ENCODE measurements around the gene SLC20A1.
A peak's percentile ranks its signal among the peaks of the same experiment; 100 is the strongest.
"Not testable (repeated sequence)": the region's sequence is repeated elsewhere in the genome, so short reads cannot be mapped to it uniquely, and the experiment has no call there.

The SLC20A1 gene

DNA sequence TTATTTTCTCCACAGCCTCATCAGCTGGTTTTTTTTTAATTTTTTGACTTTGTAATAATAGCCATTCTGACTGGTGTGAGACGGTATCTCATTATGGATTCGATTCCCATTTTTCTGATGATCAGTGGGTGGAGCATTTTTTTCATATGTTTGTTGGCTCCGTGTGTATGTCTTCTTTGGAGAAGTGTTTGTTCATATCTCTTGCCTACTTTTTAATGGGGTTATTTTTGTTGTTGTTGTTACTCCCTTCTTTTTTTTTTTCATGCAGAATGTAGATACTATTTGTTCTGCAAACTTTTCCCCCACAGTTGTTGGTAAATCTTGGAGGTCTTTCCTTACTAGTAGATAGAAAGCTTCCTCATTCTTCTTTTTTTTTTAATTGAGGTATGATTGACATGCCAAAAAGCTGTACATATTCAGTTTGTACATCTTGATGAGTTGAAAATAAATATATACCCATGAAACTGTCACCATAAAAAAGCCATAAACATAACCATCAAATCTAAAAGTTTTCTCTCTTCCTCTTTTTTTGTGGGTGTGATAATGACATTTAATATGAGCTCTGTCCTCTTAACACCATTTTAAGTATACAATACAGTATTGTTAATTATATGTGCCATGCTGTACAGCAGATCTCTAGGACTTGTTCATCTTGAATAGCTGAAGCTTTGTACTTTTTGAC lies 53.2 kb downstream of the SLC20A1 start:
- Mint-ChIP-seq H3K27ac (no peak overlapping the region), H3K9me3 (no peaks in the 10 kb centered on the region), H3K36me3 (no peaks in the 10 kb centered on the region), H3K27me3 (no peaks in the 10 kb centered on the region), H3K4me1 (no peaks in the 10 kb centered on the region), H3K4me3 (no peak overlapping the region)

DNA sequence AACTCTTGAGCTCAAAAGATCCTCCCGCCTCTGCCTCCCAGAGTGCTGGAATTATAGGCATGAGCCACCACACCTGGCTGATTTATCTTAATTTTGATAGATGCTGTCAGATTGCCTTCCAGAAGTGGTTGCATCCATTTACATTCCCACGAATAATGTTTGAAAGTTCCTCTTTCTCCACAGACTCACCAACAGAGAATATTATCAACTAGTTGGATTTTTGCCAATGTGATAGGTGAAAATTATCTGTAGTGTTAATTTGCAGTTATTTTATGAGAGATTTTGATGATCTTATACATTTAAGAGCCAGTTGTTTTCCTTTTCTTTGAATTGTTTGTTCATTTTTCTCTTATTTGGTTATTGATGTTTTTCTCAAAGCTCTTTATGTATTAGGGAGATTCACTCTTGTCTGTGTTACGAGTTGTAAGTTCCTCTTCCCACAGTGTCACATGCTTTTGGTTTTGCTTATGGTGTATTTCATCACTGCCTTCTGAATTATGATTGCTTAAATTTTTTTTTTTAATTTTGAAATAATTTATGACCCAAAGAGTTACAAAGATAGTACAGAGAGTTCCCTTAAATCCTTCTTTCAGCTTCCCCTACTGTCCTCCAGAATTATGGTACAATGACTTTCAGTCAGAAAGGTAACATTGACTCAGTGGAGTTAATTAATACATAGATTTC lies 54.4 kb downstream of the SLC20A1 start:
- no peaks in the 10 kb centered on the region for H3K36me3 Mint-ChIP-seq
- no peak overlapping the region for H3K4me3 Mint-ChIP-seq
- no peaks in the 10 kb centered on the region for H3K9me3 Mint-ChIP-seq
- no peaks in the 10 kb centered on the region for H3K4me1 Mint-ChIP-seq
- H3K27me3 Mint-ChIP-seq: peaks cover 2% of the 10 kb centered on the region
- H3K27ac Mint-ChIP-seq: no peak overlapping the region

DNA sequence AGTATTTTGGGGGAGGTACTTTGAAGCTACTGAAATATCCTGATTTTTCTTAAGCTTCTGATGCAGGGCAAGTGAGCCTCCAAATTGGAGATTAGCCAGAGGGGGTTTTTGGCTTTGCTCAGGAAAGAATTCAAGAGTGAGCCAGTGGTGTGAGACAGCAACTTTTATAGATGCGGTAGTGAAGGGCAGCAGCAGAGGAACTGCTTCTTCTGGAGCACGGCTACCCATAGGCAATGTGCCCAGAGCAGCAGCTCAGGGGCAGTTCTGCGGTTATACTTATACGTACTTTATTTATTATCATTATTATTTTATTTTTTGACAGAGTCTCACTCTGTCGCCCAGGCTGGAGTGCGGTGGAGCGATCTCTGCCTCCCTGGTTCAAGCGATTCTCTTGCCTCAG lies 55.3 kb downstream of the SLC20A1 start:
- no peaks in the 10 kb centered on the region for H3K36me3 Mint-ChIP-seq
- no peak overlapping the region for H3K4me3 Mint-ChIP-seq
- peaks cover 4% of the 10 kb centered on the region for H3K4me1 Mint-ChIP-seq
- peaks cover 2% of the 10 kb centered on the region for H3K27me3 Mint-ChIP-seq
- H3K27ac Mint-ChIP-seq: no peak overlapping the region
- H3K9me3 Mint-ChIP-seq: no peaks in the 10 kb centered on the region

DNA sequence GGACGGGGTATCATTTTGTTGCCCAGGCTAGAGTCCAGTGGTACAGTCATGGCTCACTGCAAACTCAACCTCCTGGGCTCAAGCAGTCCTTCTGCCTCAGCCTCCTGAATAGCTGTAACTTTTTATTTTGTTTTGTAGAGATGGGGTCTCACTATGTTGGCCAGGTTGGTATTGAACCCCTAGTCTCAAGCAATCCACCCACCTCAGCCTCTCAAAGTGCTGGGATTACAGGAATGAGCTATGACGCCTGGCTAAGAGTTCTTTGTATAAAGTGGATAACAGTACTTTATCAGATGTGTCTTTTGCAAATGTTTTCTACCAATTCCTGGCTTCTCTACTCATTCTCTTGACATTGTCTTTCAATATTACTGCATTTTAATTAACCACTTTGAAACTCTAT lies 57.9 kb downstream of the SLC20A1 start:
- H3K36me3 Mint-ChIP-seq: no peaks in the 10 kb centered on the region
- H3K4me3 Mint-ChIP-seq: no peak overlapping the region
- peaks cover 10% of the 10 kb centered on the region for H3K4me1 Mint-ChIP-seq
- H3K9me3 Mint-ChIP-seq: no peaks in the 10 kb centered on the region
- H3K27me3 Mint-ChIP-seq: peaks cover 3% of the 10 kb centered on the region
- H3K27ac Mint-ChIP-seq: no peak overlapping the region

DNA sequence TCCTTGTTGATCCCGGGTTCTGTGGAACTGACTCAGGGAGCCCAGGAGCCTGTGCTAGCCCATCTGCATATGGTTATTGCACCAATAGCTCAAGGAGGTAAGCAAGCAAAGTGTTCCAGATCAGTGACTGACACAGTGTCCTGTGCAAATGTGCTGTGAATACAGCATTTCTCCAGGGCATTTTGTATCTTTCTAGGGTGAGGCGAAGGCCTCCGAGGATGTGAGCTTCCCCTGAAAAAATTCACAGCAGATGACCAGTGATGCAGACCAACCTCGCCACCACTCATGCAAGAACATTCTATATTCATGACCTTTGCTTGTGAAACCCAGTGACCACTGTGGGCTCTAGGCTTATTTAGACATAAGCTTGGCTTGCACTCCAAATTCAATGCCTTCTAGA lies 59.8 kb downstream of the SLC20A1 start:
- Mint-ChIP-seq H3K4me1 (peaks cover 10% of the 10 kb centered on the region), H3K9me3 (no peaks in the 10 kb centered on the region), H3K27me3 (peaks cover 3% of the 10 kb centered on the region), H3K27ac (no peak overlapping the region), H3K36me3 (no peaks in the 10 kb centered on the region), H3K4me3 (no peak overlapping the region)

DNA sequence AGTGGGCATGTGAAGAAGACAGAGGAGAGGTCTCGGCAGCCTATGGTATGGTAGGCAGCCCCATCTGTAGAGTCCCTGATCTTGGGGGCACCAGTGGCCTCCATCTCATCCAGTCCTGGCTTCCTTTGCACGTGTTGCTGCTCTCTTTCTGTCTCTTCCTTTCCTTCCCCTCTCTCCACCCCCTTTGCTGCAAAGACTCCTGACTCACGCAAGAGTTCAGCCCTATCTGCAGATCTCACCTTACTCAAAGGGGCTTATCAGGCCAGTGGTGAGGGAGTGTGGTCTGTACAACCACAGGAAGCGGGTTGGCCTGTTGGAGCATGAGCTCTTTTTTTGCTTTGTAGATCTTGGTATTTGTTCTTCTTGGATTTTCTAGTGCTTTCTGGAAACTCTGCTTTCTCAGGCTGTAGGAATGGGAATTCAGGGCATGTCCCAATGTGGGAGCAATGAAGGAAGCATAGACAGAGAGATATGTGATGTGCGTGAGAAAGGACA lies 60.5 kb downstream of the SLC20A1 start:
- peaks cover 4% of the 10 kb centered on the region for H3K27me3 Mint-ChIP-seq
- peaks cover 10% of the 10 kb centered on the region for H3K4me1 Mint-ChIP-seq
- H3K36me3 Mint-ChIP-seq: no peaks in the 10 kb centered on the region
- H3K4me3 Mint-ChIP-seq: peak overlapping the region; percentile 23
- H3K9me3 Mint-ChIP-seq: no peaks in the 10 kb centered on the region
- no peak overlapping the region for H3K27ac Mint-ChIP-seq

DNA sequence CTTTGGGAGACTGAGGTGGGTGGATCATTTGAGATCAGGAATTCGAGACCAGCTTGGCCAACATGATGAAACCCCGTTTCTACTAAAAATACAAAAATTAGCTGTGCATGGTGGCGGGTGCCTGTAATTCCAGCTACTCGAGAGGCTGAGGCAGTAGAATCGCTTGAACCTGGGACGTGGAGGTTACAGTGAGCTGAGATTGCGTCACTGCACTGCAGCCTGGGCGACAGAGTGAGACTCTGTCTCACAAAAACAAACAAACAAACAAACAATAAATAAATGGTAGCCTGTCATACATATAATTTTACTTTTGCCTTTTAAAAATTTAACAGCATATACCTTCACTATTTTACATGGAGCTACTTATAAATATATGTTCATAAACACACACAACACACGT lies 61.2 kb downstream of the SLC20A1 start:
- not testable (repeated sequence) for H3K27me3 Mint-ChIP-seq, H3K4me3 Mint-ChIP-seq, H3K27ac Mint-ChIP-seq, H3K4me1 Mint-ChIP-seq, H3K9me3 Mint-ChIP-seq, H3K36me3 Mint-ChIP-seq

DNA sequence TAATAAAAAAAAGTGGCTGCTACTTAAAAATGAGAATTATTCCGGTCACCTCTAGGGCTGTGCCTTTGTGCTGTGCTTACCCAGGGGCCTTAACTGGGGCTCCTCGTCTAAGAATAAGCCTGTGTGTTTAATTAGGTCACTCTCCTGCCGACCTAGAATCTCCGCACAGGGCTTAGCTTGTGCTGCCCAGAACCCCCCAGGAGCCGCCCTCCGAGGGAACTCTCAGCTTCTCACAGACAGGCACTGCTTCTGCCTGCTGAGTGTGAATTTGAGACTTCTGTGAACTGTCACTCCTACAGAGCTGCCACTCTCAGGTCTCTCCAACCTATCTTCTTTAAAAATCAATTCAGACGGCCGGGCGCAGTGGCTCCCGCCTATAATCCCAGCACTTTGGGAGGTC lies 63.2 kb downstream of the SLC20A1 start:
- H3K27me3 Mint-ChIP-seq: peaks cover 5% of the 10 kb centered on the region
- peaks cover 10% of the 10 kb centered on the region for H3K4me1 Mint-ChIP-seq
- H3K36me3 Mint-ChIP-seq: no peaks in the 10 kb centered on the region
- H3K27ac Mint-ChIP-seq: no peak overlapping the region
- no peaks in the 10 kb centered on the region for H3K9me3 Mint-ChIP-seq
- H3K4me3 Mint-ChIP-seq: no peak overlapping the region

DNA sequence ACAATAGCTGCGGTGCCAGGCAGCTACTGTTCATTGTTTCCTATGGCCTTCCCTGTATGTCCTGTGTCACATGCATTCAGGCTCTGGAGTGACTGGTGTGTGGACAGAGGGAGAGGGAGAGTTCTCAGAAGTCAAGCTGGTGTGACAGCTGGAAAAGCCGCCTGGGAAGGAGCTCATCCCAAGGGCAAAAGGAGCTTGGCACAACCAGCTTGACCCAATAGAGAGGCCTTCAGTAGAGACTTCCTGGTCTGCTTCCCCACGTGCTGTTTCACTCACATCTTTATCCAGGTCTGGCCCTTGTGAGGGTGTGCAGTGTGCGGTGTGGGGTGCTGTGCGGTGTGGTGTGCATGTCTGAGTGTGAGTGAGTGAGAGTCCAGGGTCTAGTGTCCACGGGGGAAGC lies 64.0 kb downstream of the SLC20A1 start:
- peaks cover 10% of the 10 kb centered on the region for H3K4me1 Mint-ChIP-seq

DNA sequence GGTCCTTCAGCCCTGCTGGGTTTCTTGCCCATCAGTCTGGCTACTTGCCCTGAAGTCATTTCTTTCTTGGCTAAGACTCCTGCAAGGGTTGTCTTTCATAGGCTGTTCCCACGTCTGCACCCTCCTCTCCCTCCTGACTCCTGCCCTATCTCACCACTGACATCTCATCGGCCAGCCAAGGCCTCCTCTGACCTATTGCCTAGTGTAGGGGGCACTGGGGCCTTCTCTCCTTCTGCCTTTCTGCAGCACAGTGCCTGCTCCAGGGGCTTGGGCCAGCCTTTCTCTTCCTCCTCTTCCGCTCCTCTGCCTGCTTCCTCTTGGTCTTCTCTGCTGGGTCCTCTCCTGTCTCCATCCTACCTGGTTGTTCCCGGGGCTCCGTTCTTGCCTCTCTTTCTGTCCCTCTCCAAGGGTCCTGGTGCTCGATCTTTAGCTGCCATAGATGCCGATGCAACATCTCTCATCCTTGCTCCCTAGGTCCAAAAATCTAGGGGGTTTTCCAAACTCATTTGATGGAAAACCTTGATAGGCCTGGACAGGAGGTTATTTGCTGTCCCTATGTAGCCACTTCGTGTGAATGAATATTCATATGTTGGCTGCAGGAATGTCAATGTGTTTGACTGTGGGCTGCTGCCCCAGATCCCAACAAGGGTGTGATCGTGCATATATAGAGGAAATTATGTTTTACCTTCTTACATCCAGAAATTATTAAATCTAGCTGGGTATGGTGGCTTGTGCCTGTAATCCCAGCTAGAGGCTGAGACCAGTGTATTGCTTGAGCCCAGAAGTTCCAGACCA lies 65.4 kb downstream of the SLC20A1 start:
- Mint-ChIP-seq H3K4me1 (peaks cover 5% of the 10 kb centered on the region), H3K27ac (no peak overlapping the region), H3K36me3 (no peaks in the 10 kb centered on the region), H3K9me3 (no peaks in the 10 kb centered on the region), H3K4me3 (no peak overlapping the region), H3K27me3 (peaks cover 3% of the 10 kb centered on the region)

More for the DNA sequence above, 64.0 kb downstream of the SLC20A1 start:
- peaks cover 4% of the 10 kb centered on the region for H3K27me3 Mint-ChIP-seq
- H3K4me3 Mint-ChIP-seq: no peak overlapping the region
- no peaks in the 10 kb centered on the region for H3K9me3 Mint-ChIP-seq
- no peaks in the 10 kb centered on the region for H3K36me3 Mint-ChIP-seq
- H3K27ac Mint-ChIP-seq: no peak overlapping the region

DNA sequence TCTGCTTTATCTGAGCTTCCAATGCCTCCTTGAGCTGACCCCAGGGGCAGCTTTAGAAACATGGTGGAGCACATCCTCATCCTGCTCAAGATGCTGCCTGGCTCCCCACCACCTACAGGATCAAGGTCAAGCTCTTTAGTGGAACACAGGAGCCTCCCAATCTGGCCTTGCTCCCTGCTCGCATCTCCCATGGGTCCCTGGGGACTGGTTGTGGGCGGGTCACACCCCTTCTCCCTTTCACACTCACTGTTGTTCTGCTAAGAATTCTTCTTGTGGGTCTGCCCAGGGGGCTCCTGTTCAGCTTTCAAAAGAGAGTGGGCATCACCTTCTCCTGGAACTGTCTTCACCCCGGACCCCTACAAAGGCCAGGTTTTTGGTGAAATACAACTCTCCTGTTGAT lies 66.7 kb downstream of the SLC20A1 start:
- Mint-ChIP-seq H3K9me3 (no peaks in the 10 kb centered on the region), H3K4me3 (no peak overlapping the region), H3K27me3 (peaks cover 2% of the 10 kb centered on the region), H3K27ac (no peak overlapping the region), H3K4me1 (no peaks in the 10 kb centered on the region), H3K36me3 (no peaks in the 10 kb centered on the region)

DNA sequence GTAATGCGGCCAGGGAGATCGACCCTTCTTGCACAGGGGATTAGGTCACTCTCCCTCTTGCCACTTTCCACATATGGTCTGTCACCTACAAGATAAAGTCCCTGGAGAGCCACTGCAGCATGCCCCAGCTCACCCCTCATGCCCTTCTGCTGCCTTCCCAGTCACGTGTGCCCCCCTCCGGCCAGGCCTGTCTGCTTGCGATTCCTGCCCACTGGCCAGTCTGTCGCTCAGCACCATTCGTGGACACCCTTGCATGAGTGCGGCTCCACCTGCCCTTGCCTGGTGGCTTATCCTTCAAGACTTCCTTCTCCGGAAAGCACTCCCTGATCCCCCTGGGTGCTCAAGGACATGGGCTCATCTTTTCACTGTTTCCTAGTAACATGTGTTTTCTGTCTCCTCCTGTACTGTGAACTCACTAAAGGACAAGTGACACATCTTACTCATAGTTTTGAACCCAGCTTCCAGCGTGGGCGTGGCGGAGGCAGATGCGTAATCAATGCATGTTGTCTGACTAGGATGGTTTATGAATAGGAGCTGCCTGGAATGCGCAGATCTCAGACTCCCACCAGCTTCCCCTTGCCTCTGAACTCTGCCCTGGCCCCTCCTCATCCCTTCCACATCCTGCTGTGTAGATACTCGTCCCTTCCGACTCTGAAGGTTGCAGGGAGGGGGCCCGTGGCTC lies 67.3 kb downstream of the SLC20A1 start:
- Mint-ChIP-seq H3K4me1 (no peaks in the 10 kb centered on the region), H3K27me3 (peaks cover 2% of the 10 kb centered on the region), H3K36me3 (no peaks in the 10 kb centered on the region), H3K4me3 (no peak overlapping the region), H3K9me3 (no peaks in the 10 kb centered on the region), H3K27ac (no peak overlapping the region)
